ENCODE data around the gene AGAP2.

AGAP2 gene

DNA sequence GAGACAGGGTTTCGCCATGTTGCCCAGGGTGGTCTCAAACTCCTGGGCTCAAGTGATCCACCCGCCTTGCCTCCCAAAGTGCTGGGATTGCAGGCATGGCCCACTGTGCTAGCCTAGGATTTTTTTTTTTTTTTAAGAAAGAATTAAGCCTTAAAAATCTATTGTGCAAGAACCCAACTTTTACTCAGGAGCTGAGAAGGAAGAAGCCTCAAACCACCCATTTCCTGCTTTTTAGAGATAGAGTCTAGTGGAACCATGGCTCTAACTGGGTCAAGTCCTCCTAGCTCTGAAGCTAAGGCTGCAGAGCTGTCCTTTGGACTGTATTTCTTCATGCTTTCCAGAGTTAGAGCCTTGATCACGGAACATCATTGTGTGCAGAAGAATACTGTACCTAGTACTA lies 42.7 kb upstream of the AGAP2 start:
- Histone ChIP-seq H3K27me3 (ENCODE audit: insufficient read depth, poor library complexity, severe bottlenecking) (no peaks in the 10 kb centered on the region), H3K4me3 (replicated peaks; ENCODE audit: insufficient read depth, low read length) (no peak overlapping the region), H3K27ac (replicated peaks) (peak overlapping the region; percentile 71)
- no peak for TF ChIP-seq SPI1 (IDR thresholded peaks at IDR 0.05; ENCODE audit: borderline replicate concordance, low read depth)
- TF ChIP-seq, protein P1, sequence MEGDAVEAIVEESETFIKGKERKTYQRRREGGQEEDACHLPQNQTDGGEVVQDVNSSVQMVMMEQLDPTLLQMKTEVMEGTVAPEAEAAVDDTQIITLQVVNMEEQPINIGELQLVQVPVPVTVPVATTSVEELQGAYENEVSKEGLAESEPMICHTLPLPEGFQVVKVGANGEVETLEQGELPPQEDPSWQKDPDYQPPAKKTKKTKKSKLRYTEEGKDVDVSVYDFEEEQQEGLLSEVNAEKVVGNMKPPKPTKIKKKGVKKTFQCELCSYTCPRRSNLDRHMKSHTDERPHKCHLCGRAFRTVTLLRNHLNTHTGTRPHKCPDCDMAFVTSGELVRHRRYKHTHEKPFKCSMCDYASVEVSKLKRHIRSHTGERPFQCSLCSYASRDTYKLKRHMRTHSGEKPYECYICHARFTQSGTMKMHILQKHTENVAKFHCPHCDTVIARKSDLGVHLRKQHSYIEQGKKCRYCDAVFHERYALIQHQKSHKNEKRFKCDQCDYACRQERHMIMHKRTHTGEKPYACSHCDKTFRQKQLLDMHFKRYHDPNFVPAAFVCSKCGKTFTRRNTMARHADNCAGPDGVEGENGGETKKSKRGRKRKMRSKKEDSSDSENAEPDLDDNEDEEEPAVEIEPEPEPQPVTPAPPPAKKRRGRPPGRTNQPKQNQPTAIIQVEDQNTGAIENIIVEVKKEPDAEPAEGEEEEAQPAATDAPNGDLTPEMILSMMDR (IDR thresholded peaks at IDR 0.05; ENCODE audit: insufficient read depth, low read length) = no peak
- no peak for TF ChIP-seq POLR2AphosphoS5 (IDR thresholded peaks at IDR 0.05; ENCODE audit: low read depth)
- TF ChIP-seq, protein P2, sequence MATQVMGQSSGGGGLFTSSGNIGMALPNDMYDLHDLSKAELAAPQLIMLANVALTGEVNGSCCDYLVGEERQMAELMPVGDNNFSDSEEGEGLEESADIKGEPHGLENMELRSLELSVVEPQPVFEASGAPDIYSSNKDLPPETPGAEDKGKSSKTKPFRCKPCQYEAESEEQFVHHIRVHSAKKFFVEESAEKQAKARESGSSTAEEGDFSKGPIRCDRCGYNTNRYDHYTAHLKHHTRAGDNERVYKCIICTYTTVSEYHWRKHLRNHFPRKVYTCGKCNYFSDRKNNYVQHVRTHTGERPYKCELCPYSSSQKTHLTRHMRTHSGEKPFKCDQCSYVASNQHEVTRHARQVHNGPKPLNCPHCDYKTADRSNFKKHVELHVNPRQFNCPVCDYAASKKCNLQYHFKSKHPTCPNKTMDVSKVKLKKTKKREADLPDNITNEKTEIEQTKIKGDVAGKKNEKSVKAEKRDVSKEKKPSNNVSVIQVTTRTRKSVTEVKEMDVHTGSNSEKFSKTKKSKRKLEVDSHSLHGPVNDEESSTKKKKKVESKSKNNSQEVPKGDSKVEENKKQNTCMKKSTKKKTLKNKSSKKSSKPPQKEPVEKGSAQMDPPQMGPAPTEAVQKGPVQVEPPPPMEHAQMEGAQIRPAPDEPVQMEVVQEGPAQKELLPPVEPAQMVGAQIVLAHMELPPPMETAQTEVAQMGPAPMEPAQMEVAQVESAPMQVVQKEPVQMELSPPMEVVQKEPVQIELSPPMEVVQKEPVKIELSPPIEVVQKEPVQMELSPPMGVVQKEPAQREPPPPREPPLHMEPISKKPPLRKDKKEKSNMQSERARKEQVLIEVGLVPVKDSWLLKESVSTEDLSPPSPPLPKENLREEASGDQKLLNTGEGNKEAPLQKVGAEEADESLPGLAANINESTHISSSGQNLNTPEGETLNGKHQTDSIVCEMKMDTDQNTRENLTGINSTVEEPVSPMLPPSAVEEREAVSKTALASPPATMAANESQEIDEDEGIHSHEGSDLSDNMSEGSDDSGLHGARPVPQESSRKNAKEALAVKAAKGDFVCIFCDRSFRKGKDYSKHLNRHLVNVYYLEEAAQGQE (IDR thresholded peaks at IDR 0.05; ENCODE audit: insufficient replicate concordance, low read depth) = no peak
- no peak for TF ChIP-seq GABPA (IDR thresholded peaks at IDR 0.05; ENCODE audit: low read depth)
- peak in 1 of 2 experiments; percentile 46 for DNase-seq (ENCODE audit: low read depth in 1 of 2, low spot score in 1 of 2)

DNA sequence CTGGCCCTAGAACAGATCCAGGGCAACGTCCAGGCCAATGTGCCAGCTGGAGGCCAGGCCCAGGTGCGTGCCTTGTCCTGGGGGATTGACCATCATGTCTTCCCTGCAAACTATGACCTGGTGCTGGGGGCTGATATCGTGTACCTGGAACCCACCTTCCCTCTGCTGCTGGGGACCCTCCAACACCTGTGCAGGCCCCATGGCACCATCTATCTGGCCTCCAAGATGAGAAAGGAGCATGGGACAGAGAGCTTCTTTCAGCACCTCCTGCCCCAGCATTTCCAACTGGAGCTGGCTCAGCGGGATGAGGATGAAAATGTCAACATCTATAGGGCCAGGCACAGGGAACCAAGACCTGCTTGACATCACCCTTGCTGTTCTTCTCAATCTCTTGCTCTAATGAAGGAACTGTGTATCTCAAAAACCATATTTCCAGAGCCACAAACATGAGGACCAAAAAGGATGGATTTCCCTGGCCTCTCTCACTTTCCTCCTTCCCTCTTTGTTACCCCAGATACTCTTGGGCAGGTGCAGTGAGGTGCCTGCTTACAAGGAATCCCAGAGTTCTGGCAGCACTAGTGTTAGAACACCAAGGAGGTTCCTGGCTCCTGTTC lies 41.8 kb upstream of the AGAP2 start:
- TF ChIP-seq SPI1 (IDR thresholded peaks at IDR 0.05; ENCODE audit: borderline replicate concordance, low read depth) (no peak), GABPA (IDR thresholded peaks at IDR 0.05; ENCODE audit: low read depth) (no peak), POLR2AphosphoS5 (IDR thresholded peaks at IDR 0.05; ENCODE audit: low read depth) (no peak)
- TF ChIP-seq, protein P2 (IDR thresholded peaks at IDR 0.05; ENCODE audit: insufficient replicate concordance, low read depth) = no peak
- TF ChIP-seq, protein P1 (IDR thresholded peaks at IDR 0.05; ENCODE audit: insufficient read depth, low read length) = no peak
- Histone ChIP-seq H3K4me3 (replicated peaks; ENCODE audit: insufficient read depth, low read length) (no peak overlapping the region), H3K27me3 (ENCODE audit: insufficient read depth, poor library complexity, severe bottlenecking) (no peaks in the 10 kb centered on the region), H3K27ac (replicated peaks) (peak overlapping the region; percentile 71)
- DNase-seq (ENCODE audit: low read depth in 1 of 2, low spot score in 1 of 2) = no peak

DNA sequence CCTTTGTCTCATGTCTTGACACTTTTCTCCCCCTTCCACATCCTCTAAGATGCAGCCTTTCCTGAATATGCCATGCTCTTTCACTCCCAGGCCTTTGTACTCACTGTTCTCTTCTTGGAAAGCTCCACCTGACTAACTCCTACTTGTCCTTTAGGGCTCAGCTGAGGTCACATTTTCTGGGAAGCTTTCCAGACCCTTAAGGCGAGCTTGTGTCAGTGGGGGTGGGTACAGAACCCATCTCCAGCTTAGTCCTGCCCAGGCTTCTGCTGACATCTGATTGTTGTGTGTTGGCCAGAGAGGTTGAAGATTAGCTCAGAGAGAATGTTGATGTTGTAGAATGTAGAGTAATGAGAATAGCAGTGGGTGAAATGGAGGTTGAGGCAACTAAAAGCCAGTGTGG lies 41.2 kb upstream of the AGAP2 start:
- Histone ChIP-seq H3K4me3 (replicated peaks; ENCODE audit: insufficient read depth, low read length) (no peak overlapping the region), H3K27ac (replicated peaks) (no peak overlapping the region), H3K27me3 (ENCODE audit: insufficient read depth, poor library complexity, severe bottlenecking) (no peaks in the 10 kb centered on the region)
- DNase-seq (ENCODE audit: low read depth in 1 of 2, low spot score in 1 of 2) = no peak
- TF ChIP-seq, protein P2 (IDR thresholded peaks at IDR 0.05; ENCODE audit: insufficient replicate concordance, low read depth) = no peak
- TF ChIP-seq, protein P1 (IDR thresholded peaks at IDR 0.05; ENCODE audit: insufficient read depth, low read length) = no peak
- no peak for TF ChIP-seq GABPA (IDR thresholded peaks at IDR 0.05; ENCODE audit: low read depth)
- no peak for TF ChIP-seq SPI1 (IDR thresholded peaks at IDR 0.05; ENCODE audit: borderline replicate concordance, low read depth)
- no peak for TF ChIP-seq POLR2AphosphoS5 (IDR thresholded peaks at IDR 0.05; ENCODE audit: low read depth)

Data from HL-60 (cell line).